ENCODE data around the gene ZNF483.
"Not testable (repeated sequence)": the region's sequence is repeated elsewhere in the genome, so short reads cannot be mapped to it uniquely, and the experiment has no call there.

The ZNF483 gene

GRCh38 chr9:111597852-111598732 lies 73.1 kb downstream of the ZNF483 start:
- Mint-ChIP-seq H3K27me3 (peaks cover 18% of the 10 kb centered on the region), H3K9me3 (no peaks in the 10 kb centered on the region), H3K4me1 (peaks cover 23% of the 10 kb centered on the region), H3K4me3 (peak overlapping the region; percentile 90), H3K36me3 (no peaks in the 10 kb centered on the region), H3K27ac (no peak overlapping the region)

DNA sequence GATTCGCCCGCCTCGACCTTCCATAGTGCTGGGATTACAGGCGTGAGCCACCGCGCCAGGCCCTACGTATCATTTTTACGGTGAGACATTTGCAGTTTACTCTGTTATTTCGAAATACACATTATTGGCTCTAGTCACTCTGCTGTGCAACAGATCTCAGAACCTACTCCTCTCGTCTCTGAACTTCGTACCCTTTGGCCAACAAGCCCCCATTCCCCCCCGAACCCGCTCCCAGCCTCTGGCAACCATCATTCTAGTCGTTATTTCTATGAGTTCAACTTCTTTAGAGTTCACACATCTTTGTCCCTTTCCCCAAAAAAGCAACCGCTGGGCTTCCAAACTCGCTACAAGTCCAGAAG lies 73.7 kb downstream of the ZNF483 start:
- Mint-ChIP-seq H3K9me3 (no peaks in the 10 kb centered on the region), H3K27ac (no peak overlapping the region), H3K4me3 (peak overlapping the region; percentile 90), H3K27me3 (peaks cover 18% of the 10 kb centered on the region), H3K4me1 (peaks cover 23% of the 10 kb centered on the region), H3K36me3 (no peaks in the 10 kb centered on the region)

GRCh38 chr9:111599092-111599954 lies 74.3 kb downstream of the ZNF483 start, which contains the start of gene PTGR1:
Gene PTGR1, minus strand, starts transcription at chr9:111599647. Its CDS starts 2,225 bp downstream, at chr9:111597422.
- peaks cover 23% of the 10 kb centered on the region for H3K4me1 Mint-ChIP-seq
- no peaks in the 10 kb centered on the region for H3K9me3 Mint-ChIP-seq
- H3K27ac Mint-ChIP-seq: no peak within 1 kb of the TSS
- peaks cover 18% of the 10 kb centered on the region for H3K27me3 Mint-ChIP-seq
- H3K36me3 Mint-ChIP-seq: no peaks in the 10 kb centered on the region
- H3K4me3 Mint-ChIP-seq: peak within 1 kb of the TSS; percentile 90

DNA sequence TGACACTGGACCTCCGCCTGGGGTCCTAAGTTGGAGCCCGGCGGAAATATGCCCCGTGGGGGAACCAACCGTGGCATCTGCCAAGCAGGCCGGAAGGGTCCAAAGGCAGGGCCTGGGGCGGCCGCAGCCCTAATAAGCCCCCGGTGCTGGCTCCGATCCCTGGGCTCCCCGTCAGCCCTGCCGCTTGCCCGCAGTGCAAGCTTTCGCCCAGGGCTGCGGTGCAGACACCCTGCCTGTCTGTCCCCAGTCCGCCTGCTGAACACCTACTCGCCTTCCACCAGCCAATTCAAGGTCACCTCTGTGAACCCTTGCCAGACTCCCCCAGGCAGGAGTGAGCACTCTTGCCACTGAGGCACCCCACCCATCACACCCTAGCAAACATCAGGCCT lies 75.0 kb downstream of the ZNF483 start:
- H3K27ac Mint-ChIP-seq: no peak overlapping the region
- no peaks in the 10 kb centered on the region for H3K36me3 Mint-ChIP-seq

GRCh38 chr9:111601237-111602018 lies 76.4 kb downstream of the ZNF483 start:
- Mint-ChIP-seq H3K36me3 (no peaks in the 10 kb centered on the region), H3K27ac (no peak overlapping the region), H3K4me3 (no peak overlapping the region), H3K27me3 (peaks cover 18% of the 10 kb centered on the region), H3K4me1 (peaks cover 23% of the 10 kb centered on the region), H3K9me3 (no peaks in the 10 kb centered on the region)

More for the DNA sequence above, 75.0 kb downstream of the ZNF483 start:
- peaks cover 18% of the 10 kb centered on the region for H3K27me3 Mint-ChIP-seq
- no peaks in the 10 kb centered on the region for H3K9me3 Mint-ChIP-seq
- peak overlapping the region; percentile 85 for H3K4me3 Mint-ChIP-seq
- H3K4me1 Mint-ChIP-seq: peaks cover 23% of the 10 kb centered on the region

DNA sequence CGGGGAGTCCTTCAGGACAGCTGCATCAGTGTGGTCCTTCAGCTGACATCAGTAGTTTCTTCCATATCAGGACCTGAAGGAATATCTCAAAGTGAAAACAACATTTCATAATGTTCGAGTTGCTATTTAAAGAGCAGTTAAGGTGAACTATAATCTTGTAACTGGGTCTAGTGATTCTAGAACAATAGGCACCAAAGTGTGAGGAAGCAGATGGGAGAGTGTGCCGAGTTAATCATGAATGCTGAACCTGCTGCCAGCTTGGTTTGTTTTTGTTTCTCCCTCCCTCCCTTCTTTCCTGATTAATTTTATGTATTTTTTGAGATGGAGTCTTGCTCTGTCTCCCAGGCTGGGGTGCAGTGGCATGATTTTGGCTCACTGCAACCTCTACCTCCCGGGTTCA lies 78.1 kb downstream of the ZNF483 start:
- no peak overlapping the region for H3K4me3 Mint-ChIP-seq
- no peaks in the 10 kb centered on the region for H3K9me3 Mint-ChIP-seq
- peaks cover 14% of the 10 kb centered on the region for H3K4me1 Mint-ChIP-seq
- H3K27me3 Mint-ChIP-seq: peaks cover 13% of the 10 kb centered on the region
- no peaks in the 10 kb centered on the region for H3K36me3 Mint-ChIP-seq
- H3K27ac Mint-ChIP-seq: no peak overlapping the region

DNA sequence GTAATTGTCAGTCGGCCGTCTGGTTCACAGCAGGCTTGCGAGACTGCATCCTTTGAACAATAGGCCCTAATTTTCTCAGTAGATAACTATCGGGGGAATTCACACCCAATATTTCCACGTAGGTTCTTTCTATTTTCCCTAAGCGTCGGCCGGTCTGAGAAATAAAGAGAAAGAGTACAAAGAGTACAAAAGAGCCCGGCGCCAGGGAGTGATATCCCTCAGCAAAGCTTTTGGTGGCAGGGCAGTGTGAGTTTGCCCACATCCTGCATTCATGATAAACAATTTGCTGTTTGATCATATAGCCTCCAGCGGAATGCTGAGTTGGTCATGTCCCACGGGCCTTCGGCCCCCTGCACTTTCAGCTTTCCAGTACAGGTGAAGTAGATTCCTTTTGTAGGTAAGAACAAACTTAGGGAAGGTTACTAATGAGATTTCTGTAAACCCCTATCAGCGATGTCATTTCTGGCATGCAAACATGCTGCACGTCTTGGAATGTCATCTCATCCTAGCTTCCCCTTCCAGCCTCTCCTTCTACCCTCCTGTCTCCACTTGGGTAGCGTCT lies 79.2 kb downstream of the ZNF483 start:
- H3K27ac Mint-ChIP-seq: no peak overlapping the region
- peaks cover 7% of the 10 kb centered on the region for H3K27me3 Mint-ChIP-seq
- no peaks in the 10 kb centered on the region for H3K36me3 Mint-ChIP-seq
- peaks cover 4% of the 10 kb centered on the region for H3K4me1 Mint-ChIP-seq
- H3K4me3 Mint-ChIP-seq: no peak overlapping the region
- H3K9me3 Mint-ChIP-seq: no peaks in the 10 kb centered on the region

- Mint-ChIP-seq H3K9me3 (no peaks in the 10 kb centered on the region), H3K27ac (no peak overlapping the region), H3K36me3 (no peaks in the 10 kb centered on the region), H3K4me1 (no peaks in the 10 kb centered on the region), H3K27me3 (peaks cover 2% of the 10 kb centered on the region), H3K4me3 (no peak overlapping the region)
These were observed 80.1 kb downstream of the ZNF483 start for GRCh38 chr9:111605041-111605559.

DNA sequence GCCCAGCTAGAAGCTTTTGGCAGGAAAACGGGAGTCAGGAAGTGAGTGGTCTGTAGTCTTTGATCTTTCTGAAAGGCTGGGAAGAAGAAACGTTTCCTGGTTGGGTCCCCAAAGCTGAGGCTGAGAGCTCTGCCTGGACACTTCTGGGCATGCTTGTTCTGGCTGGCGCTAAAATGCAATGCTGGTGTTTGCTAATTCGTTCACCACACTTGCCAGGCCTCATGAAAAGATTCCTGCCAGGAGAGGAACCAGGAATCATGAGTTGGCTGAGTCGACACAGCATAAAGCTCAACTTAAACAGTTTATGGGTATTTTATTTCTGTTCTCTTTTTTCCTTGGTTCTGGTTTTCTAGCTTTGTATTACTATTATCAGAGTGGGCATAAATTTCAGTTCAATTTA lies 85.2 kb downstream of the ZNF483 start:
- no peaks in the 10 kb centered on the region for H3K4me1 Mint-ChIP-seq
- H3K27ac Mint-ChIP-seq: no peak overlapping the region
- H3K36me3 Mint-ChIP-seq: no peaks in the 10 kb centered on the region
- H3K9me3 Mint-ChIP-seq: no peaks in the 10 kb centered on the region
- no peak overlapping the region for H3K4me3 Mint-ChIP-seq
- H3K27me3 Mint-ChIP-seq: peaks cover 8% of the 10 kb centered on the region

DNA sequence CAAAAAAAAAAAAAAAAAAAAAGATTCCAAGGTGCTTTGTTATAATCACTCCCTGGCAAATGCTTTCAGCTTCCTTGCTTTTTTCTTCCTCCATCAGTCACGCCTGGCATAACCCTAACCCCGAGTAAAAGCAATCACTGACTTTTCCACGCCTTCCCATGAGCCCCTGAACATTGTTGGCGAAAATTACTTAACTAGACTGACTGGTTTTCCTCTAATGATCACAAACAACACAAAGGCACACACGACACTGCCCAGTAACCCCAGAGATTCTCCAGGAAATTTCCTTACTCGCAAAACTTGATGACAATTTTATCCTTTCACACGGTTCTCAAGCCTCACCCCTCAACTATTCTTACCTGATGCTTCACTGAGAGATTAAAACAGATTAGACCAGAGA lies 85.9 kb downstream of the ZNF483 start:
- Mint-ChIP-seq H3K4me3 (no peak overlapping the region), H3K36me3 (no peaks in the 10 kb centered on the region), H3K9me3 (no peaks in the 10 kb centered on the region), H3K27ac (no peak overlapping the region), H3K4me1 (no peaks in the 10 kb centered on the region), H3K27me3 (peaks cover 8% of the 10 kb centered on the region)

- H3K4me1 Mint-ChIP-seq: no peaks in the 10 kb centered on the region
- no peak overlapping the region for H3K4me3 Mint-ChIP-seq
- peaks cover 11% of the 10 kb centered on the region for H3K27me3 Mint-ChIP-seq
- H3K27ac Mint-ChIP-seq: no peak overlapping the region
- no peaks in the 10 kb centered on the region for H3K9me3 Mint-ChIP-seq
- no peaks in the 10 kb centered on the region for H3K36me3 Mint-ChIP-seq
These were observed 88.6 kb downstream of the ZNF483 start for GRCh38 chr9:111613436-111614040.

DNA sequence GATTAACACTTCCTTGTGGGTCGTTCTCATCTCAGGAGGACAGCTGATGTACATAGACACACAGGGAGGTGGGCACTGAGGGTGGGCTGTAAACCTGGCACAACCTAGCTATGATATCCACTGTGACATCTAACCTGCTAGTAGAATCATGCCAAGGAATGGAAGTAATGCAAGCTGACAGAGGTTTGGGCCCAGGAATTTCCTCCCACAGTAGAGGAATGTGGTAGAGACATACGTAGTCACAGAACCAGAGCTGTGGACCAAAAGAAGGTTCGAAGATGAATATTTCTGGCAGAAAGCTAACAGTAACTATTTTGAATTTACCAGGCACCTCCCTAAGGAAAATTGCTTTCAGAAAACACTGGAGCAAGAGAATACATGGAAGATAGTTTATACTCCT lies 90.9 kb downstream of the ZNF483 start:
- no peaks in the 10 kb centered on the region for H3K4me1 Mint-ChIP-seq
- no peak overlapping the region for H3K27ac Mint-ChIP-seq
- H3K36me3 Mint-ChIP-seq: no peaks in the 10 kb centered on the region

DNA sequence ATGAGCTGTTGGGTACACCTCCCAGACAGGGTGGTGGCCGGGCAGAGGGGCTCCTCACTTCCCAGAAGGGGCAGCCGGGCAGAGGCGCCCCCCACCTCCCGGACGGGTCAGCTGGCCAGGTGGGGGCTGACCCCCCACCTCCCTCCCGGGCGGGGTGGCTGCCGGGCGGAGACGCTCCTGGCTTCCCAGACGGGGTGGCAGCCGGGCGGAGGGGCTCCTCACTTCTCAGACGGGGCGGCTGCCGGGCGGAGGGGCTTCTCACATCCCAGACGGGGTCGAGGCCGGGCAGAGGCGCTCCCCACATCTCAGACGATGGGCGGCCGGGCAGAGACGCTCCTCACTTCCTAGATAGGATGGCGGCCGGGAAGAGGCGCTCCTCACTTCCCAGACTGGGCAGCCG lies 92.4 kb downstream of the ZNF483 start:
- H3K4me3 Mint-ChIP-seq, H3K36me3 Mint-ChIP-seq, H3K27me3 Mint-ChIP-seq, H3K4me1 Mint-ChIP-seq, H3K9me3 Mint-ChIP-seq, H3K27ac Mint-ChIP-seq: not testable (repeated sequence)

More for the DNA sequence above, 90.9 kb downstream of the ZNF483 start:
- H3K9me3 Mint-ChIP-seq: no peaks in the 10 kb centered on the region
- no peak overlapping the region for H3K4me3 Mint-ChIP-seq
- peaks cover 9% of the 10 kb centered on the region for H3K27me3 Mint-ChIP-seq

DNA sequence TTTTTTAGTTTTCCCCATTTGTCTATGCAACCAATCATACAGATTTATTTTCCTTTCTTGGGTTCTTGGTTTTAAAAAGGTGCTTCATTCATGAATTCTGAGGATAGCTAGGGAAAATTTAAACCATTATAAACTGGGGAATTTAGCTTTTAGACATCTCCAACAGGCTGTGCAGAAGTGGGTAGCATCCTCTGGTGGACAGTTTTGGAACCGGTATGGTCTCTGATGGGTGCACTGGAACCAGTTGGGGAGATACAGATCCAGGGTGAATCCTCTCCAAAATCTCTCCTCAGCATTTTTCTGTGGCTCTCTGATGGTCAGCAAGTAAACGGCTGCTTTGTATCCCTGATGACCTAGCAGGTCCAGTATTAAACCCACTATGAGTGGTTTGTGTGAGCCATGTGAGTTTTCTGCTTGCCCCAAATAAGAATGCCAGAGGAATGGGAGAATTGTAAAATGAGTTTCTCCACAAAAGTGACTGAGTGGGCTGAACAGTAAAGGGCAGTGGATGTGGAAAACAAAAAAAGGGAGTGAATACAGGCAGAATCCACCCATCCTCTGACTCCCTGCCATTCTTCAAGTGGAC lies 97.0 kb downstream of the ZNF483 start:
- no peak overlapping the region for H3K4me3 Mint-ChIP-seq
- no peaks in the 10 kb centered on the region for H3K9me3 Mint-ChIP-seq

More for the DNA sequence above, 97.0 kb downstream of the ZNF483 start:
- Mint-ChIP-seq H3K36me3 (no peaks in the 10 kb centered on the region), H3K27me3 (peaks cover 3% of the 10 kb centered on the region), H3K4me1 (no peaks in the 10 kb centered on the region), H3K27ac (no peak overlapping the region)
